GM10847 (cell line): Measurements from ENCODE around the gene SBK1.

ENCODE experiments used
- POLR2A ChIP-seq: IDR thresholded peaks from 2 replicates; pipeline ENCODE4 v1.6.1; 2011; ENCODE audit not compliant: insufficient read length; ENCODE audit errors: extremely low read depth

SBK1 gene

DNA sequence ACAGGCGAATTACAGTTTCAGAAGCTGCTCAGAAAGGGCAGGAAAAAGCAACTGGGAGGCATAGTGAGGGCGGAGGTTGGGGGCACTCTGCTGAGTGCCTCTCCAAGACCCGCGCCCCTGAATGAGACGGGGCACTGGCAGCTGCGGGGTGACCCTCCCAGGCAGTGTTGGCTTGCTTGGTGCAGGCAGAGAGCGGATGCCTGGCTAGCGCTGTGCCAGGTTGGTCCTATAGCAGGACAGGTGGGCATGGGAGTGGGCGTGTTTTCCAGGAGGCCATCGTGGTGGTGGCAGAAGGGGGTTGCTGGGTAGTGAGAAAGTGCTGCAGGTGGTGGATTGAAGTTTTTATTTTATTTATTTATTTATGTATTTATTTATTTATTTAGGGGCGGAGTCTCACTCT is 16.0 kb upstream of the SBK1 start:
- TF ChIP-seq POLR2A, result no peak

DNA sequence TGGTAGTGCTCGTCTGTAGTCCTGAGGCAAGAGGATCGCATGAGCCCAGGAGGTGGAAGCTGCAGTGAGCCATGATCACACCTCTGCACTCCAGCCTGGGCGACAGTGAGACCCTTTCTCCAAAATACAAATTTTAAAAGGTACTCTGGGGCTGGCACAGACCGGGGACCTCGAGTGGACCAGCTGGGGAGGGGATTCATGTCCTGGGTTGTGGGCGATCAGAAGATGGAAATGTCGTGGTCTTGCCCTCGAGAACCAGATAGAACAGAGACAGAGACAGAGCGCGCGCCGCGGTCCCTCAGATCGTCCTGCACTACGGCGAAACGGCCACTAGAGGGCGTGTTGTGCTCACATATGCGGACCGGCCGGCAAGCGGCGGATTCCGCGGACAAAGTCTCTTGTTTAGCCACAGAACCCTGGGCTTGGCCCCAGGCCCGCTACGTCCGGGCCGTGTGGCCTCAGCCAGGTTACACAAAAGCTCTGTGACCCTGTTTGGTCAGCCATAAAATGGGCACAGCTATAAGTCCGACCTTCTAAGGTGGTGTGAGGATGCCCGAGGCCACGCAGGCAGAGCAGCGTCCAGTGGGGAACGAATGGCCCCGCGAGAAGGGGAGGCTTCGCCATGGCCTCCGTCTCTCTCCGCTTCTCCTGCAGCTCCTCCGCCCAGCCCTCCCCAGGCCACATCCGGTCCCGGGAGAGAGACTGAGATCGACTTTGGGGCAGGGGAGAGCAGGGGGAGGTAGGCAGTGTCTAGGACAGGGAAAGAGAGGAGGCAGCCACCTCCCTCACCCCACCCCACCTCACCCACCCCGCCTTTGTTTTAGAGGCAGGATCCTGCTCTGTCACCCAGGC is 14.6 kb upstream of the SBK1 start:
- no peak for TF ChIP-seq POLR2A

DNA sequence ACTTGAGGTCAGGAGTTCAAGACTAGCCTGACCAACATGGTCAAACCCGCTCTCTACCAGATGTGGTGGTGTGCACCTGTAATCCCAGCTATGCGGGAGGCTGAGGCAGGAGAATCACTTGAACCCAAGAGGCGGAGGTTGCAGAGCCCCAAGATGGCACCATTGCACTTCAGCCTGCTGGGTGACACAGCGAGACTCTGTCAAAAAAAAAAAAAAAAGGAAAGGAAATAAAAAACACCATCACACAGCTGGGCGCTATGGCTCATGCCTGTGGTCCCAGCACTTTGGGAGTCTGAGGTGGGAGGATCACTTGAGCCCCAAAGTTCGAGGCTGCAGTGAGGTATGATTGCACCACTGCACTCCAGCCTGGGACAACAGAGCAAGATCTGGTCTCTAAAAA is 13.3 kb upstream of the SBK1 start:
- no peak for TF ChIP-seq POLR2A

DNA sequence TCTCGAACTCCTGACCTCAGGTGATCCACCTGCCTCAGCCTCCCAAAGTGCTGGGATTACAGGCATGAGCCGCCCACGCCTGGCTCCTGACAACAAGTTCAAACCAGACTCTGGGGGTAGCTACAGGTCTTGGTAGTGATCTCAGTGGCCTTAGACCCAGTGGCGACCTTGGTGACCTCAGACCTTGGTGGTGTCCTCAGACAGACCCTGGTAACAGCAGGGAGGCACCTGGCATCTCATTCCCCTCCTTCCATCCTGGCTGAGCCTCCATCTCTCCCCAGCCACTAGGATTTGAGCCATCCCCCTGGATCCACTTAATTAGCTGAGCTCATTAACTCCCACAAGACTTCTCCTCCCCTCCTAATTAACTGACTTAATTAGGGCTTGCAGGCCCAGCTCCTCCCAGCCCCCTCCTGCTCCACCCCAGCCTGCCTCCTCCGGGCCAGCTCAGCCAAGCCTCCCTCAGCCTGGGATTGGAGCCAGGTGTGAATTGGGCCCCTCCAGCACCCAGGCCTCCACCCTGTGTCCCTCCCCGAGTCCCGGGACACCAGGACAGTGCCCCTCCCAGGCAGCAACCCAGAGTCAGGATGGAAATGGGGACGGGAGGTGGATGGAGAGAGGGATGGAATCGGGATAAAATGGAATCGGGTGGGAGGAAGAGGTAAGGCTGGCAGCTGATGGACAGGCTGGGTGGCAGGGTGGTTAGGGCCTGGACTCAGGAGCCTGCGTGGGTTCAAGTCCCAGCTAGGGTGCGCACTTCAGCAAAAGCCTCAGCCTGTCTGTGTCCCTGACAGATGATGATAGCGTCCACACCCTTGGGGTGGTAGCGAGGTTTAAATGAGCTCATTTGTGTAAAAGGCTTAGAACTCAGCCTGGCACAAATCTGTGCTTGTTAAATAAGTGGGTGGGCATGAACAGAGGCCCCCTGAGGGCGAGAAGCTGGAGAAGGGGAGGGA is 11.2 kb upstream of the SBK1 start:
- TF ChIP-seq POLR2A, result no peak

DNA sequence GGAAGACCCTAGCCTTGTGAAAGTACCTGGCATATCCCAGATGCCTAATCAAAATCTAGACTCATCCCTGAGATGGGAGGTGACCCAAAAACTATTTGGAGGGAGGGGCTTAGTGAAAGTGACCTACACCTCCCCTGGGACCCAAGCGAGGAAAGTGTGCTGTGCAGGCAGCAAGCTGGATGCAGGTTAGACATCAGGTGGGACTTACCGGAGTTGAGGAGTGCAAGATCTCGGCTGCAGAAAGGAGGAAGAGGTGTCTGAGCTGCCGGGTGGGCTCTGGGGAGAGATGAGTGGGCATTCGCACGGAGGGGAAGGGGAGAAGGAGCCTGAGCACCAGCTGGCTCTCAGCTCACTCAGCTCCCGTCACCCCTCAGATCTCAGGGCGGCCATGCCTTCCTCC is 10.3 kb upstream of the SBK1 start:
- no peak for TF ChIP-seq POLR2A

DNA sequence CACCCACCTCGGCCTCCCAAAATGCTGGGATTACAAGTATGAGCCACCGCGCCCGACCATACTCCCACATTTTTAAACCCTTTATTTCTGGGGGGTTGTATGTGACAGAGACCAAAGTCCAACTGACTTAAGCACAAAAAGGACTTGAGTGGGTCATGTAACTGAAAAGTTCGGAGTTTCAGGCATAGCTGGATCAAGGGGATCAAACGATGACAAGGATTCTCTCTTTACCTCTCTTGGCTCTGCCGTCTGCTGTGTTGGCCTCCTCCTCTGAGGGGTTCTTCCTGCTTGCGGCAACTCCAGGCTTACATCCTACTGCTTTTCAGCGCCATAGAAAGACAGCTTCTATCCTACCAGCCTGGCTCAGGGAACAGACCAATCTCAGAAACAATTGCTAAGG is 9.2 kb upstream of the SBK1 start:
- no peak for TF ChIP-seq POLR2A

DNA sequence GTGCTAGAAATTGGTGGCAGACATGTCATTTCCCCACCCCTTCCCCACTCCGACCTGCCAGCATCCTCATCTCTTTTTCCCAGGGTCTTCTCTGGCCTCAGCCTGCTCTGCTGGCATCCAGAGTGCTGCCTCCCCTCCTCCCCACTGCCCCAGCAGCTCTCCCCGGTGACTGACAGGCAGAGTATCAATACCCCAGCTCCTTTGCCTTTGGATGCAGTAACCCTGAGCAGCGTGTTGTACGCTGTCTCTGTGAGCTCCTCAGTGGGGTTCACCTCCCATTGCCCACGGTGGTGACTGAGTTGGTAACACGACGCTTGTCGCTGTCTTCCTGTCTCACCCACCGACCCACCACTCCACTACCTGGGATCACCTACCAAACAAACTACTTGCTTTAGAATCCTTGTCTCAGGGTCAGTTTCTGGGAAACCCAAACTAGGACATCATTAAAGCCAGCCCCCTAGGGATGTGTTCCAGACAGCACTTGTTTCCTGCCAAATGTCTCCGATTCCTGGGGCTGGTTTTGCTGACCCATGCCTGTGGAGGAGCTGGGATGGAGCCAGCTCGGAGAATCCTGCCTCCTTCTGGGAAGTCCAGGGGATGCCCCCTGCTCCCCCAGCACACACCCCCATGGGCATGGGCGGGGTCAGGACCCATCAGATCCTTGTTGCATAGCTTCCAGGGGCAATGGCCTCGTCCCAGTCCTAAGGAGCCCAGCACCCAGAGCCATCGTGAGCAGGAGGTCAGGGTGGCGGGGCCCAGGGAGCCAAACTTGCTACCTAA is 8.3 kb upstream of the SBK1 start:
- no peak for TF ChIP-seq POLR2A

DNA sequence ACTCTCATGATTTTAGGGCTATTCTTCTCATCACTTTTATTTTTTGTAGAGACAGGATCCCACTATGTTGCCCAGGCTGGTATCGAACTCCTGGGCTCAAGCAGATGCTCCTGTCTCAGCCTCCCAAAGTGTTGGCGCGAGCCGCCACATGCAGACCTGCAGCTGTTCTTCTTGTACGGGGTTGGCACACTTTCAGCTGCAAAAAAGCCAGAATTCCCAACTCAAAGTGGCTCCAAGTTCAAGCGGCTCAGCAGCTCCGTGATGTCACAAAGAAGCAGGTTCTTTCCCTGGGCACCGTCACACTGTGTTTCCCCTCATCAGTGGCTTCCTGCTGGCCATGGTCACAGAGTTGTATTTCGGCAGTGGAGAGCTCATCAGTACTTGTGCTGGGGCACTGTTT is 6.7 kb upstream of the SBK1 start:
- TF ChIP-seq POLR2A, result no peak

DNA sequence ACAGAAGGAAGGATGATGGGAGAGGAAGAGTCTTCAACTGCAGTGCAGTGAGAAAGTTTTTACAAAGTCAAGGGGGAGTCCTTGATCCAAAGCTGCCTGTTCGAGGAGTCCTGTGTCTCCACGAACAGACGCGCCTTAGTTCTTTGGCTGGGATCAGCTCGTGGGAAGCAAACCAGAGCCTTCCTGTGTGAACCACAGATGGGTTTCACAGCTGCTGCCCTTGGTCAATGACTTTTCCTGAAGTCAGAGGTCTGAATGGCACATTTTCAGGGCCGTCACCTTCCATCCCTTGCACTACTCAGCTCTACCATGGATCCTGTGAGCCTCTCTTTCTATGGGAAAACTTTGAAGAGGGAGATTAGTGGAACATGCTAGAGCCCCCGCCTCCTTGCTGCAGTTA is 4.2 kb upstream of the SBK1 start:
- TF ChIP-seq POLR2A, result no peak

DNA sequence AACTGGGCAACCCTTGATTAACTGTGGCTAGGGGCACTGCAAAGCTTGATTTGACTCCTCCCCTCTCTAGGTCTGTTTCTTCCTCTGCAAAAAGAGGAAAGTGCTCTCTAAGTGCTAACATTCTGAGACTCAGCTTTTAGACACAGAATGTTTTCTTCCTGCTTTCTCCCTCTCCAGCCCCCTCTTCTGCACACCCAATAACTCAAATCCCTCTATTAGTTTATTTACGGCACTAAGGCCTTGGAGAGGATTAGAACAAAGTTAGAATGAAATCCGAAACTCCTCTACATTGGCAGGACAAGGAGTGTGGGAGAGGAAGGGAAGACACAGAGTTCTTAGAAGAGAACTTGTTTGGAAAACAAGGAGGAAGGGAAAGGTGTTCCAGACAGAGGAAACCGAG is 3.3 kb upstream of the SBK1 start:
- no peak for TF ChIP-seq POLR2A

DNA sequence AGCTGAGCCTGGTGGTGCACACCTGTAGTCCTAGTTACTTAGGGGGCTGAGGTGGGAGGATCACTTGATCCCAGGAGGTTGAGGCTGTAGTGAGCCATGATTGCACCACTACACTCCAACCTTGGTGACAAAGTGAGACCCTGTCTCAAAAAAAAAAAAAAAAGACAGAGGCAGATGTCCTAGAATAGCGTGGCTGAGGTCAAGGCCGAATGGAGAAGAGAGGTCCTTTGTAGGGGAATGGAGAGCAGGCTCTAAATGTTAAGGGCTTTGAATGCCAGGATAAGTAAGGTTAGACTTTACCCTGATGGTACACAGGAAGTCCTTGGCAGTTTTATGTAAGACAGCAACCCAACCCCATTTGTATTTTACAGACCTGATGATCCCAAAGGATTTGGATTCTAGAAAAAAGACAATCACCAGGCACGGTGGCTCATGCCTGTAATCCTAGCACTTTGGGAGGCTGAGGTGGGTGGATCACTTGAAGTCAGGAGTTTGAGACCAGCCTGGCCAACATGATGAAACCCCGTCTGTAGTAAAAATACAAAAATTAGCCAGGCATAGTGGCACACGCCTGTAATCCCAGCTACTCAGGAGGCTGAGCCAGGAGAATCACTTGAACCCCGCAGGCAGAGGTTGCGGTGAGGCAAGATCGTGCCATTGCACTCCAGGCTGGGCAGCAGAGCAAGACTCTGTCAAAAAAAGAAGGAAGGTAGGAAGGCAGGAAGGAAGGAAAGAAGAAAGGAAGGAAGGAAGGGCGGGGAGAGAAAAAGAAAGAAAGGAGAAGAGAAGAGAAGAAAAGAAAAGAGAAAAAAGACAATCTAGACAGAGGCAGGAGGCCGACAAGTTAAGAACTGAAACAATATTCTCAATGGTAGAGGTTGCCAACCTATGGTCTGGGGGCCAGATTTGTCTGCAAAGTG is 2.1 kb upstream of the SBK1 start:
- TF ChIP-seq POLR2A, result no peak

DNA sequence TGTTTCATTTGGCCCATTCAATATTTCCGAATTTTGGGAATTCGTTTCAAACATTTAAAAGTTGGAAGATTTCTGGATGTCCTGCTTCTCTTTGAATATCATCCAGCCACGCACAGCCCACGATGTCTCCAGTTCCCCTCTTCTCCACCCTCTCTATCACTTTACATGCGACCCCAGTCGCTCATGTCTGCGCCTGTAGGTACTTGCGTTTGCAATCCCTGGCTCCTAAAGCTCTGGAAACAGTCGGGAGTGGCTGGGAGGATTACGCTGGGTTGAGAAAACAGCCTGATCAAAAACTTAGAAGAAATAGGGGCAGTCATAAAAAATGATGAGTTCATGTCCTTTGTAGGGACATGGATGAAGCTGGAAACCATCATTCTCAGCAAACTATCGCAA is 1.5 kb upstream of the SBK1 start:
- TF ChIP-seq POLR2A, result no peak

DNA sequence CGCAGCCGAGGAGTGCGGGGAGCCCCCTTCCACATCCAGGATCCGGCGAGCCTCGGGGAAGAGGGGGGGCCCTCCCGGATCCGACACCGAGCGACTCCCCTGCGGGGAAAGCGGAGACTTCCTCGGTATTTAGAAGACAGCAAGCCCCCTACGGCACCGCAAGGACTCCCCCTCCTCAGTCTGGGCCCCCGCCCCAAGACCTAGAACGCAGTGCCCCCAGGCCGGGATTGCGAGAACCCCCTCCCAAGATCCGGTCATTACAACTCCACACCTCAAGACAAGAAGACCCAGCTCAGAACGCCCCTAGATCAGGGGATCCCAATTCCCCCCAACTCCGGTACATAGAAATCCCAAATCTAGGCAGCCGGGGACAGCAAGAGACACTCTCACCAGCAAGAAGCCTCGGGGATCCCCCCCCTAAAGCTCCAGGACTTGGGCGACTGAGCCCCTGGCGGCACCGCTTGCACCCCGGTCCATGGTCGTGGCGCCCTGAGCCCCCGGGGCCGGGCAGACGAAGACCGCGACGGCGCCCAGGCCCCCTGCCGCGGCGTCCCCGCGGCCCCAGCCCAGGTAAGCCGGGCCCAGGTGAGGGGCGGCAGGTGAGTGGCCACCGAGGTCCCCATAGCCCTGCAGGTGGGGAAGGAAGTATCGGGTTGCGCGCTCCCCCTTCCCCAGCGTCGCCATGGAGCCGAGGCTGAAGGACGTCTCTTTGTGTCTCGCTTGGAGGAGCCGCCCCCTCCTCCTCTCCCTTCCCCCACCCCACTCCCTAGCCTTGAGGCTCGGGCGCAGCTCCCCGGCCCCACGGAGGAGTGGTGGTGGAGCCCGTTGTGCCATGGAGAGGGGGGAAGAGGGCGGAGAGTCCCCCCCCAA is 641 bp downstream of the SBK1 start:
- no peak for TF ChIP-seq POLR2A
